Left kidney (tissue), 2 donors: Measurements from ENCODE around the gene ALDOA. TPM values are rescaled to one million over a fixed set of nuclear protein-coding genes. Genes with fewer than 3 reads are reported as not detected.
A peak's percentile ranks its signal among the peaks of the same experiment; 100 is the strongest.

ENCODE experiments used
- DNase-seq: peaks from one replicate; pipeline ENCODE4 v3.0.0-alpha.2; 2013
- polyA plus RNA-seq: library from polyadenylated mRNA; unstranded; fragments of 120-200 nt; gene quantifications from one replicate; pipeline ENCODE4 v1.2.1, GENCODE V29; 2013; ENCODE audit not compliant: insufficient read length

The ALDOA gene
- polyA plus RNA-seq, 1 donor = 449 TPM

DNA sequence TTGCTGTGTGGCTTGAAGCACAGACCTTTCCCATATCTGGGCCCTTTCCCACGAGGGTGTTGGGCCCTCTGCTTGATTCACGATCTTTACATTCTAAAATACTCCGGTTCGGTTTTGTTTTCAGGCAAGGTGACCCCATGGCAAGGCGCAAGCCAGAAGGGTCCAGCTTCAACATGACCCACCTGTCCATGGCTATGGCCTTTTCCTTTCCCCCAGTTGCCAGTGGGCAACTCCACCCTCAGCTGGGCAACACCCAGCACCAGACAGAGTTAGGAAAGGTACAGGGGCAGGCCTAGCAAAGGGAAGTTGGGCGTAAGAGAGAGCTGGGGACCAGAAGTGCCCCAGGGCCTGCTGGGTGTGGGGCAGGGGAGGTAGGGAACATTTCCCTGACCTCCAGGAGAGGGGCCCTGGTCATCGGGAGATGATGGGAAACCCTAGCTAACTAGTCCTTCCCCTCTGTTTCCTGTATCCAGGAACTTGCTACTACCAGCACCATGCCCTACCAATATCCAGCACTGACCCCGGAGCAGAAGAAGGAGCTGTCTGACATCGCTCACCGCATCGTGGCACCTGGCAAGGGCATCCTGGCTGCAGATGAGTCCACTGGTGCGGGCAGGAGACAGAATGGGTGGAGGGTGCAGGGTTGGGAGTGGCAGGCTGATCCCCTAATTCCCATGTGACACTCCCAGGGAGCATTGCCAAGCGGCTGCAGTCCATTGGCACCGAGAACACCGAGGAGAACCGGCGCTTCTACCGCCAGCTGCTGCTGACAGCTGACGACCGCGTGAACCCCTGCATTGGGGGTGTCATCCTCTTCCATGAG is 1.4 kb downstream of the ALDOA start:
- no peak for DNase-seq

DNA sequence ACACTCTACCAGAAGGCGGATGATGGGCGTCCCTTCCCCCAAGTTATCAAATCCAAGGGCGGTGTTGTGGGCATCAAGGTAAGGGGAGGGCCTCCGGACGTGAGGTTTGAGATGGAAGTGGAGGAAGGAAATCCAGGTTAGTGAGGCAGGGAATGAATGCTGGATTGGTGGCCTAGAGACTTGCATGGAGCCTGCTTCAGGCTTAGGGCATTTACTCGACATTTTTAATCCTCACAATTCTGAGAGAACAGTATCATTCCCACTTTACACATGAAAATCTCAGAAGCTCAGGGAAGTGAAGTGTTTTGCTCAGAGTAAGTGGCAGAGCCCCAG is 2.0 kb downstream of the ALDOA start:
- no peak for DNase-seq

DNA sequence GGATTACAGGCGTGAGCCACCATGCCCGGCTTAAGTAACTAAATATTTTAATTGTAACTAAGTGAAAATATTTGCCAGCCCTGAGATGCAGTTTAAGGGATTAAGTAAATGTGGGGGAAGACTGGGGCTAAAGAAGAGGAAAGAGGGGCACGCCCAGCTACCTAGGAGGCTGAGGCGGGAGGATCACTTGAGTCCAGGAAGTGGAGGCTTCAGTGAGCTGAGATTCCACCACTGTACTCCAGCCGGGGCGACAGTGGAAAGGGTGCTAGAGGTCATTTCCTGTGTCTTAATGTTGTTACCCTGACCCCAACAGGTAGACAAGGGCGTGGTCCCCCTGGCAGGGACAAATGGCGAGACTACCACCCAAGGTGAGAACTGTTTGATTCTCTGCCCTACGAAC is 2.8 kb downstream of the ALDOA start:
- no peak for DNase-seq

DNA sequence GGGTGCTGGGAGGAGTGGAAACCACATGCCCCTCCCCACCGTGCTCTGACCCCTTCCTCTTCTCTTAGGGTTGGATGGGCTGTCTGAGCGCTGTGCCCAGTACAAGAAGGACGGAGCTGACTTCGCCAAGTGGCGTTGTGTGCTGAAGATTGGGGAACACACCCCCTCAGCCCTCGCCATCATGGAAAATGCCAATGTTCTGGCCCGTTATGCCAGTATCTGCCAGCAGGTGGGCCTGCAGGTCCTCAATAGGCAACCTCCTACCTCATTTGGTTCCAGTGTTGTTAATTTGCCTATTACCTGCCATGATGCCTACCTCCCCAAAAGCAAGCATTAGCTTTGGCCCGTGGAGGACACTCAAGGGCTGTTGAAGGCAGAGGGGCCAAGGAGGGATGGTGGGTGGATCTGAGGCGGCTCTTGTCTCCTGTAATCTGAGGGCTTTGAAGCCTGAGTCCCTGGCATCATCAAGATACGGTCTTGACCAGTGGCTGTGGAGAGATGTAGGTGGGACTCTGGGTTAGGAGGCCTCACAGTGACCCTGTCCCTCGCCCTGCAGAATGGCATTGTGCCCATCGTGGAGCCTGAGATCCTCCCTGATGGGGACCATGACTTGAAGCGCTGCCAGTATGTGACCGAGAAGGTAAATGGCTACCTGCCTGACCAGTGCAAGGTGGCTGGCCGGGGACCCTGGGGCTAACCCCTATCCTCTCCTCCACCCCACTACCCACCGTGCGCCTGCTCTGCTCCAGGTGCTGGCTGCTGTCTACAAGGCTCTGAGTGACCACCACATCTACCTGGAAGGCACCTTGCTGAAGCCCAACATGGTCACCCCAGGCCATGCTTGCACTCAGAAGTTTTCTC is 3.4 kb downstream of the ALDOA start:
- no peak for DNase-seq

DNA sequence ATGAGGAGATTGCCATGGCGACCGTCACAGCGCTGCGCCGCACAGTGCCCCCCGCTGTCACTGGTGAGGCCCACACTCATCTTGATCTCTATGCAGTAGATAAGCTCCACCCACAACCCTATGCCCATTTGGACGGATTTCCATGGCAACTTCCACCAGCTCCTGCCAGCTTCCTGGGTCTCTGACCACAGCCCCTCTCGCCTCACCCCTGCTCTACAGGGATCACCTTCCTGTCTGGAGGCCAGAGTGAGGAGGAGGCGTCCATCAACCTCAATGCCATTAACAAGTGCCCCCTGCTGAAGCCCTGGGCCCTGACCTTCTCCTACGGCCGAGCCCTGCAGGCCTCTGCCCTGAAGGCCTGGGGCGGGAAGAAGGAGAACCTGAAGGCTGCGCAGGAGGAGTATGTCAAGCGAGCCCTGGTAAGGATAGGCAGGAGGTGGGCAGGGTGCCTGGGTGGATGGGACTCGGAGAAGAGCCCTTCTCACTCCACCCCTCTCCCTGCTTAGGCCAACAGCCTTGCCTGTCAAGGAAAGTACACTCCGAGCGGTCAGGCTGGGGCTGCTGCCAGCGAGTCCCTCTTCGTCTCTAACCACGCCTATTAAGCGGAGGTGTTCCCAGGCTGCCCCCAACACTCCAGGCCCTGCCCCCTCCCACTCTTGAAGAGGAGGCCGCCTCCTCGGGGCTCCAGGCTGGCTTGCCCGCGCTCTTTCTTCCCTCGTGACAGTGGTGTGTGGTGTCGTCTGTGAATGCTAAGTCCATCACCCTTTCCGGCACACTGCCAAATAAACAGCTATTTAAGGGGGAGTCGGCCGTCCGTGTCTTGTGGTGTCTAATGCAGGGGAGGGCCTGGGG is 4.3 kb downstream of the ALDOA start:
- no peak for DNase-seq

DNA sequence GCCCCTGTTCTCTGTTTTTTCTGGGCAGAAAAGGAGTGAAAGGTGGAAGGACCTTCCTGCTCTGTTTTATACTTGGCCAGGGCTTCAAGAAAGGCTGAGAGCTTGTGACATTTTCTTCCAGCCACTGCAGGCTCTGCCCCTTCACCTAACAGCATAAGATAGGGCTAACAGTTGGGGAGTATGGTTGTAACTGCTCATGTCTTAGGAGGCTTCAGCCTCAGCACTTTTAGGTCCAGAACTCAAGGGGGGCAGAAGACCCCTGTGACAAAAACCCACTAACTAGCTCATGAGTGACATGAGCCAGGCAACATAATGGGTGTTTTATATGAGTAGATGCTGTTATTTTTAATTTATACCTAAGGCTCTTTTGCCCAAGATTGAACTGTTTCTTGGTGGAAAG is 4.9 kb downstream of the ALDOA start:
- DNase-seq = no peak

DNA sequence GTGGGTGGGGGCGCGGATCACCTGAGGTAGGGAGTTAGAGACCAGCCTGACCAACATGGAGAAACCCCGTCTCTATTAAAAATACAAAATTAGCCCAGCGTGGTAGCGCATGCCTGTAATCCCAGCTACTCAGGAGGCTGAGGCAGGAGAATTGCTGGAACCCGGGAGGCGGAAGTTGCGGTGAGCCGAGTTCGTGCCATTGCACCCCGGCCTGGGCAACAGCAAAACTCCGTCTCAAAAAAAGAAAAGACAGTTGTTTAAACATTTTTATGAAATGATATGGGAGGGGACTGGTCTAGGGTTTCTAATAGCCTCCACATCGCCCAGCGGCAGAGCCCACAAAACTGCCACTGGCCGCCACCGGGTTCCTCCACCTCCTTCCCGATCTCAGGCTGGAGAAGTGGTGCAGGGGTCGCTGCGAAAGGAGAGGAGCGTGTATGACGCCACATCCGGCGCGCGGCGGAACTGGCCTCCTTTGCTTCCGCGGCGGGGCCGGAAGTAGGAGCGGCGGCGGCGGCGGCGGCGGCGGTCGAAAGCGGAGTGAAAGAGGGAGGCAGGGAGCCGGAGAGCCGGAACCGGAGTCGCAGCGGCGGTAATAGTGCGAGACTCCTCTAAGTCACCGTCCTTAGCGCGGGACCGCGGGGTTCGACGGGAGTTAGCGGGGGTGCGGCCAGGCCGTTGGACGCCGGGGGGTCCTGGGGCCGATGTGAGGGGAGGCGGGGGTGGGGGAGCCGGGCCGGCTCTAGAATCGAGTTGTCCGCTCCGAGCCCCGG is 10.1 kb downstream of the ALDOA start, which contains the start of gene PPP4C:
TSS of gene PPP4C (plus strand) at position 492 of the 773 bp plus-strand sequence. CDS start 384 bp downstream, outside the sequence.
- DNase-seq = peak; percentile 88

DNA sequence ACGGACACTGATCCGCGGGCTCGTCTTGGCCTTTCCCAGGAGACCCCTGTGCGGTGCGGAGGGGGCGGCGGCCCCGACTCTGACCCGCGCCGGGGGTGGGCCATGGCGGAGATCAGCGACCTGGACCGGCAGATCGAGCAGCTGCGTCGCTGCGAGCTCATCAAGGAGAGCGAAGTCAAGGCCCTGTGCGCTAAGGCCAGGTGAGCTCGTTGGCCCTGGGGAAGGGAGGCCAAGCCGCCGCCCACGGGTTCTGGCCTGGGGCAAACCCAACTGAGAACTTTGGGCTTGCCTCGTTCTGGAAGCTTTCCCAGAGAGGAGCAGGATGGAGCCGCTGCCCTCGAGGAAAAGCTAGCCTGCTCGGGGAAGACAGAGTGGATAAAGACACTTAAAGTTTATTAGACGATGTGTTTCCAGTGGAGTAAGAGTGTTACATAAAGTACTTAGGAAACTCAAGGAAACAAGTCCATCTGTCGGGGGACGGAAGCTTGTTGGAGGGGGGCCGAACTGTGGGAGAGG is 10.8 kb downstream of the ALDOA start:
- DNase-seq = no peak

DNA sequence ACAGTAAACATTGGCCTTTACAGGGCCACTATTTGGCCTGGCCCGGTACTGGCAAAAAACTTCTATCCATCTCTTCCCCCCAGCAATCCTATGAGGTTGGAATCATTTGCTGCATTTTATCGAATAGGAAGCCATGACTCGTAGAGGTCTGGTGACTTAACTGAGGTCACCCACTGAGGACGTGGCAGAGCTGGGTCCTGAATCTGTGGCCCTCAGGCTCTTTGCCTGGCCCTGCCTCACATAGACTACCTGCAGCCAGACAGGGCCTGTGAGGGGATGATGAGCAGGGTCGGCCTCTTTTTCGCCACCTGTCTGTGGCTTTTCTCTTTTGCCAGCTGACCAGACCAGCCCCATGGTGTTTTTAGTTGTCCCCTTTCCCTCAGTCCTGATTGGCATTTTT is 12.1 kb downstream of the ALDOA start:
- DNase-seq = no peak

DNA sequence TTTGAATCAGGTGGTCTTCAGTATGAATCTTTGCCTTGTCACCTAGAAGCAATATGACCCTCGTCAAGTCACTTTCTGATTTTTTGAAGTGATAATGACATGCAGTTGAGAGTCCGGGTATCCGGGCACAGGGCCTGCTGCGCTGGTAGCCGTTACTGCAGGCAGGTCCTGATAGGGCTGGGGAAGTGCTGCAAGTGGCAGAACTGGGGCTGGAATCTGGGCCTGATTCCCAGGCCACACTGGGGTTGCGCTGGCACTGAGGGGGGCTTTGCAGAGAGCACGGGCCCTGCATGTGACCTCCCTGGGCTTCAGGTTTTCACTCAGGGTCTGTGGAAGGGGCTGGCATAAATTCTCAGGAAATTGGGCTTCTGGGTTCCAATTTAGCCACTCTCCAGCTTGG is 13.2 kb downstream of the ALDOA start:
- DNase-seq = no peak

DNA sequence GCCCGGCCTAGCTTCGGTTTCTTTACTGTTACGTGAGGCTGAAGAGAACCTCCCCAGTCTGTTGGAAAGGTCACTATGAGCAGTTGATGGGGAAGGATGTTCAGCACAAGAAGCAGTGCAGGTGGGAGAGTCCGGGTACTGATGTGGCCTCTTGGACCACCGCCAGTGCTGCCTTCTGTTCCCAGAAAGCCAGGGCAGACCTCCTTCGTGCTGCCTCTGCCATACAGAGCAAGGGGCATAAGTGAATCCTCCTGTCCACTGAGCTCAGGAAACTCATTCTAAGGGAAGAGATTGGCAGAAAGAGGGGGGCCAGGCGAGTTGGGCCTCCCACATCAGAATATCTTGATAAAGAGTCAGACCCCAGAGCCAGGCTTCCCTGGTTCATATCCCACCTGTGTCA is 13.9 kb downstream of the ALDOA start:
- no peak for DNase-seq

DNA sequence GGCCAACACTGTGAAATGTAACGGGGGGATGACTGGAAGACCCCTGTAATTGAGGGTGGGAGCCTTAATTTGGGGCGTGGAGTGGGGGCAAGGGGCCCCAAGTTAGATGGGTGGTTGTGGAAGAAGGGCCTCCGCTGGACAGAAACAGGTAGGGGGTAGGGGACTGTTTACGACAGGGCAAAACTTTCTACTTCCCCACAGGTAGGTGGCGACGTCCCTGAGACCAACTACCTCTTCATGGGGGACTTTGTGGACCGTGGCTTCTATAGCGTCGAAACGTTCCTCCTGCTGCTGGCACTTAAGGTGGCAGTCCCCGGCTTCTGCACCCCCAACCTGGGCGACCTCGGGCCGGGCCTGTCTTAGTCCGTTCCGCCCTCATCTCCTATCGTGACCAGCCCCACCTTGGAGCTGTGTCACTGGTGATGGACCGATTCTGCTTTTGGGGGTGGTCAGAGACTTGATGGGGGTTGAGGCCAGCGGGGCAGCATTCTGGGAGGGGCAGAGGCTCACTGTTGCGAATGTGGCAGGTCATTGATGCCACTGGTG is 17.1 kb downstream of the ALDOA start:
- DNase-seq = no peak

DNA sequence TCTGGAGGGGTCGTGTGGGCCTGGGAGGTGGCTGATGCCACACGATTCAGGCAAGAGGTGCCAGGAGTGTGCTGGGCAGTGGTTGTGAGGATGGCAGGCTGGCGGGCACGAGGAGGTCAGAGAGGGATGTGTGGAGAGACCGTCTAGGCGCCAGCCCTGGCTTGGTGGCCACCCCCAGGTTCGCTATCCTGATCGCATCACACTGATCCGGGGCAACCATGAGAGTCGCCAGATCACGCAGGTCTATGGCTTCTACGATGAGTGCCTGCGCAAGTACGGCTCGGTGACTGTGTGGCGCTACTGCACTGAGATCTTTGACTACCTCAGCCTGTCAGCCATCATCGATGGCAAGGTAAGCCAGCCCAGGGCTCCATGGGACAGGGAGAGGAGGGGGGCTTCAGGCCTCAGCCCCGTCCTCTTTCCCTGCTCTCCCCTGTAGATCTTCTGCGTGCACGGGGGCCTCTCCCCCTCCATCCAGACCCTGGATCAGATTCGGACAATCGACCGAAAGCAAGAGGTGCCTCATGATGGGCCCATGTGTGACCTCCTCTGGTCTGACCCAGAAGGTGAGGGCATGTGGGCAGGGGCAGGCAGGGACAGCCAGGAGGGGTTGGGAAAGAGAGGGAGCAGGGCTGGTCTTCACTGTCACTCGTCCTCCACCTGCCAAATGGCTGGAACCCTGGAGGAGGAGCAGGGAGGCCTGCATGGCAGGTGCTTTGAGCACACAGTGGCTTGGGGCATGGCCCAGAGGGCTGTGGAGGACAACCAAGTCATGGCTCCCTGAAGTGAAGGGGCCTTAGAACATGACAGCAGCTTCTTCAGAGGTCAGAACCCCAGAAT is 17.9 kb downstream of the ALDOA start:
- DNase-seq = no peak

DNA sequence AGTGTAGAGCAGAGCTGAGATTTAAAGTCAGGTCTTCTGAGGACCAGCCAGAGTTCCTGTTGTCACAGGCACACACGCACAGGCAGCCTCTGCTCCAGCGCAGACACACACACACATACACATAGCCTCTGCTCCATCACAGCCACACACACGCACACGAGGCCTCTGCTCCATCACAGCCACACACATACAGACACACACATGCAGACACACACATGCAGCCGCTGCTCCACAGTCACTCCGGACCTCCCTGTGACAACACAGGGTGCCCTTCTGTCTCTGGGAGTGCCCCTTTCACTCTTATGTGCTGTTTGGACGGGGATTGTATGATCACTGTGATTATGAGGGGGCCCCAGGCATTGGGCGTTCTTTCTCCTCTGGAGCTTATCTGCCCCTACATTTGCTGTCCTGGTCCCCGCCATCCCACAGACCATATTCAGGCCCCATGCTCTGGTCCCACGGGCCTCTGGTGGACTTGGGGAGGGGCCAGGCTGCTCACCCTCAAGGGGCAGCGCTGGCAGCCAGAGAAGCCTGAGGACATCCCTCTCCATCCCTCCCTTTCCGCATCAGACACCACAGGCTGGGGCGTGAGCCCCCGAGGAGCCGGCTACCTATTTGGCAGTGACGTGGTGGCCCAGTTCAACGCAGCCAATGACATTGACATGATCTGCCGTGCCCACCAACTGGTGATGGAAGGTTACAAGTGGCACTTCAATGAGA is 18.7 kb downstream of the ALDOA start:
- DNase-seq = no peak

DNA sequence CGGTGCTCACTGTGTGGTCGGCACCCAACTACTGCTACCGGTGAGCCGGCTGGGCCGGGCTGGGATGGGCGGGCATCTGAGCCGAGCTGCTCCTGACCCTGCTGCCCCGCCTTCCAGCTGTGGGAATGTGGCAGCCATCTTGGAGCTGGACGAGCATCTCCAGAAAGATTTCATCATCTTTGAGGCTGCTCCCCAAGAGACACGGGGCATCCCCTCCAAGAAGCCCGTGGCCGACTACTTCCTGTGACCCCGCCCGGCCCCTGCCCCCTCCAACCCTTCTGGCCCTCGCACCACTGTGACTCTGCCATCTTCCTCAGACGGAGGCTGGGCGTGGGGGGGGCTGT is 19.2 kb downstream of the ALDOA start:
- DNase-seq = no peak

DNA sequence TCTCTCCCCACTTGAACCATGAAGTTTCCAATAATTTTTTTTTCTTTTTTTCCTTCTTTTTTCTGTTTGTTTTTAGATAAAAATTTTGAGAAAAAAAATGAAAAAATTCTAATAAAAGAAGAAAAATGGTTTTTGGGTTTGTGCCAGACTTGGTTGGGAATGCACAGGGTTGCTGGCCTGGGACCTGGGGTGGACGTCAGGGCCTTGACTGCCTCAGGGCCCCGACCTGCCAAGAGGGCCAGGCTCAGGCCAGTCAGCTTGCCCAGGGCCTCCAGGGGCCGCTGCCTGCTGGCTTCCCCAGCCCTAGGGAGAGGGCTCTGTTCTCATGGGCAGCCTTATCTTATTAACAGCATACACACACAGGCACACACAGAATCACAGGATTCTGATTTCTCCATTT is 19.7 kb downstream of the ALDOA start:
- DNase-seq = no peak

DNA sequence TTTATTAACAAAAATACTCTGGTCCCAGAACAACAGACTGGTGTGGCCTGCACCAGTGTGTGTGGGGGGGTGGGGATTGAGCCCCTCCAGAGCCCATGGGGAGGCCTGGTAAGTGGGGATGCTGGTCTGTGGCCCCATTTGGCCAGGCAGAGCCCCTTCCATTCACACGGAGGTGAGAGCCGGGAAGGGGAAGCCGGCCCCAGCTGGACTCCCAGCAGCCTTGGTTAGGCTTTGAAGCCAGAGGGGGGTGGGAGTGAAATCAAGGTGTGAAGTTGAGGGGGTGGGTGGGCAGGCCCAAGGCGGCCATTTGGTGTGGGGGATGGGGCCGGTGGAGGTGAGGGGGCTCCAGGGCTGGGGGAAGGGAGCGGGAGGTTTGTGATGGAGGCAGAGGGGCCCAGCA is 20.3 kb downstream of the ALDOA start:
- DNase-seq = no peak

DNA sequence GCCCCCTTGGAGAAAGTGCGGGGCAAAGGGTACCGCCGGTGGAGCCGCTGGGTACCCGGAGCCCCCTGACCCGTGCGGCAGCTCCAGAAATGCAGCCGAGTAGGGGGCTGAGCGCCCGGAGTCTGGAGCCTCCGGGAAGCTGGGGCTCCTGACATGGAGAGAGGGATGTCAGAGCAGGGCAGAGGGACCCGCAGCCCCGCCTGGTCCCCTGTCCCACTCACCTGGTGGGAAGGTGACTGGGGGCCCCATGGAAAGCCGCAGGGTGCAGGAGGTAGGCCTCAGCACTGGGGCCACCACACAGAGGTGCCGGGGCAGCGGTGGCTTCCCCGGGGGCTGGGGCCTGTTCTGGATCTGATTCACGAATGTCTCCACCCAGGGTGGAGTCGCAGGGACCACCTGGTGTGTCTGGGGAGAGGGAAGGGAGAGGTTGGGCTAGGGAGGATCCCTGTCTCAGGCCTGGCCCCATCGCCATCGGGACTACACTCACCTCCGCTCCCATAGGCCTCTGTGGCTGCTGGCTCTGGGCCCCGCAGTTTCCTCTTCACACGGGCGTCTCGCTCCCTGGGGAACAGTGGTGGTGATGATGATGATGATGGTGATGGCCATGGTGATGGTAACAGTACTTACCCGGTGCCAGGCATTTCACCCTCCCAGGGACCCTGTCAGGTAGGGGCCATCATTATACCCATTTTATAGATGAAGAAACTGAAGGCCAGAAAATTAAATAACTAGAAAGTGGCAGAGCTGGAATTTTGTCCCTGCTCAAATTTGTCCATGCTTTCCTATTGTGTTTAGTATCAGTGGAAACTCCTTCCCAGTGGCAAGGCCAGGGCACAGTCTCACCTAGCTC is 21.0 kb downstream of the ALDOA start:
- no peak for DNase-seq
